Amygdala (tissue), 56 donors: ENCODE measurements around the gene ASPG.
A peak's percentile ranks its signal among the peaks of the same experiment; 100 is the strongest.

Experiments used
- DNase-seq, 56 donors: peaks; one replicate each; lab custom pipeline; 2025; lab: John Stamatoyannopoulos, UW

Gene ASPG

DNA sequence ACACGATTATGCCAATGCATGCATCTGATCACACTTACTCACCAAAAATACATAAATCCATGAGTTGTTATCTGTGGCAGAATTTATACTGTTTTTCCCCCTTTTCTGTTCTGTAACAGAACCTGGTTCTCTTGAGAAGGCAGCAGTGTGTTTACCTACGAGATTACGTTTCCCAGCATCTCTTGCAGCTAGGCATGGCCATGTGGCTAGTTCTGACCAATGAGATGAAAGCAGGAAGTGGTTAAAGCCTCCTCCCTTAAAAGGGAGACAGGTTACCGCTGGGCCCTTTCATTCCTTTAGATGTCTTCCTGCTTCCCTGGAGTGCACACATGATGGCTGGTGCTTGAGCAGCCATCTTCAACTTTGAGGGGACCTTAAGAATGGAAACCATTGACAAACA lies 11.7 kb upstream of the ASPG start:
- DNase-seq, result no peak

- DNase-seq, result no peak
Observed at GRCh38 chr14:104075530-104076151, 9.9 kb upstream of the ASPG start.

DNA sequence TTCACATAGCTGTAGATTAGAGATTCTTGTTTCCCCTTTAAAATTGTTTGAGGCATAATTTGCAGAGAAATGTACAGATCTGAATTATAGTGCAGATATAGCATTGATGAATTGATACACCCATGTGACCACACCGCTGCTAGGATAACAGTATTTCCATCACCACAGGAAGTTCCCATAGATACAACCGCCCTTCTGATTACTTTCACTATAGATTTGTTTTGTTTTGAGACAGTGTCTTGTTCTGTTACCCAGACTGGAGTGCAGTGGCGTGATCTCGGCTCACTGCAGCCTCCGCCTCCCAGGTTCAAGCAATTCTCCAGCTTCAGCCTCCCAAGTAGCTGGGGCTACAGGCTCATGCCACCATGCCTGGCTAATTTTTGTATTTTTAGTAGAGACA lies 8.8 kb upstream of the ASPG start:
- DNase-seq, result no peak

DNA sequence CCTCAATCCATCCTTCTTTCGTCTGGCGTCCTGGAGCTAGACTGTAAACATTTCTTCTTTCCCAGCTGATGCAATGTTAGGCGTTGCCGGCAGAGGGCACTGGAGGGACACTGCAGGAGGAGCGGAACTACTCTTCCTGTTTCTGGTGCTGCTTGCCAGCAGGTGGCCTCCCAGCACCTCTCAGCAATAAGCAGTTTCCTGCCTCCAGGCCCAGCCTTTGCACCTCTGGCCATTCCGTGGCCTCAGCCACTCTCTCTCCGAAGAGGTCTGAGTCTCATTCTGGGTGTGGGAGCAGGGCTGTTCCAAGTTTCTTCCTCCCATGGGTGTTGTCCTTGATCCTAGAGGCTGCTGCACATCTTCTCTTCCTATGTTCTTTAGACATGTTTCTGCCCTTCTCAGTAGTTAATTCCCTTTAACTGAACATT lies 7.5 kb upstream of the ASPG start:
- peak in 53 of 56 donors; percentile 20 to 87 (median 68) for DNase-seq

GRCh38 chr14:104080376-104081260 lies 4.9 kb upstream of the ASPG start:
- no peak for DNase-seq

- no peak for DNase-seq
Observed at GRCh38 chr14:104081261-104081835, 4.2 kb upstream of the ASPG start.

- no peak for DNase-seq
Observed at GRCh38 chr14:104081951-104082464, 3.5 kb upstream of the ASPG start.

DNA sequence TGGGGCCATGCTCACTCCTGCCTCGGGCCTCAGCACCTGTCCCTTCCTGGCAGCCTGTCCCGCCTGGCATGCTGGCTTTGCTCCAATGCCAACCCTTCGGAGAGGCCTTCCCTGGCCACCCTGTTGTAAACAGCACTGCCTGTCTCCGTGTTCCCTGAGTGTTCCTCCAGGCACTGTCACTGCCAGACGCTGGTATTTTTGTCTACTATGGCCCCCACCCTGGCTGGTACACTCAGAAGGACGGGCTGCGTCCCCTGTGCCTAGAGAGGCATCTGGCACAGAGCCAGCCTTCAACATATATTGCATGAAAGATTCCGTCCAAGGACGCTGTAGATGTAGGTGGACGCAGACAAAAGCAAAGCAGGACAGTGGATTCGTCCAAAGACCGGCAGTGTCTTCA lies 2.7 kb upstream of the ASPG start:
- DNase-seq, result no peak

- DNase-seq, result no peak
Observed at GRCh38 chr14:104084251-104085002, 1.1 kb upstream of the ASPG start.

DNA sequence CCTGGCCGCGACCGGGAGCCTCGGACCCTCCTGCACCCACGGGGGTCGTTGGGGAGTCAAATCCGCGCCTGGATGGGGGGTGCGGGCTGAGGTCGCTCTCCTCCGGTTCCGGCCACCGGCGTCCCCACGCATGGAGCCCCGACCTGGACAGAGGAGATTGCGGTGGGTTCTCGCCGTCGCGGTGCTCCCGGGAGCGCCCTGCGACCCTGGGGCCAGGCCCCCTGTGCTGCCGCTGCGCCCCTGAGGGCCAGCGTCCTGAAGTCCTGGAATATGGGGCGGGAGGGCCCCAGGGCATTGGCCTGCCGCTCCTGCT lies 345 bp downstream of the ASPG start:
- DNase-seq, result no peak

GRCh38 chr14:104086210-104086660 lies 735 bp downstream of the ASPG start:
- no peak for DNase-seq

DNA sequence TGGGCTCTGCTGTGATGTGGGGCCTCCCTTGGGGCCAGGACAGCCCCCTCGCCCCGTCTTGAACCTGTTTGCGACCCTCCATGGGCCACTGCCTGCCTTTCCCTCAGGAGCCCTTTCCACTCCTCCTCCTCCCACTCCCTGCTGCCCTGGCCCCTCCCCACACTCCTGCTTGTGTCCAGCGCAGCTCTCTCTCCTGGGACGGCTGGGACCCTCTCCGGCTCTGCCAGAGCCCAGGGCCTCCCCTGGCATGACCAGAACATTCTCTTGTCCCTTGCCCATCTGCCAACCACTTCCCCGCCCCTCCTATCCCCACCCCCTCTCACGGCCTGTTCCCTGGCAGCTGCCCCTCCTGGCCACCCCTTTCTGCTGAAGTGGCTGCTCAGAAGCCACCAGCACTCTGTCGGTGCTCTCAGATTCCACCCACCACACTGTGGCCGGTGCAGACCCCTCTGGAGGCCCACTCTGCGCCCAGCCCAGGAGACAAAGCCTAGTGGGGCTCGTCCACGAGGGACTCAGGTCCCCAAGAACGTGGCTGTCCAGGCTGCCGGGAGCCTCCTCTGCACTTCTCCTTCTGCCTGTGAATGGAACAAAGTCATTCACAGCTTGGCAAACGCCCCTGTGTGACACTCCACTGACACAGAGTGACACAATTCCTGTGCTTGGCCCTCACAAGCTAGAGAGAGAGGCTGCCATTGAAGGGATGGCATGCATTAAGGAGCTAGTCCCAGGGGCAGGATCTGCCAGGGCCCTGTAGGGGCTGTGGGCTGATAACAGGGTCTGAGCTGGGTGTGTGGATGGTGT lies 1.4 kb downstream of the ASPG start:
- no peak for DNase-seq

- no peak for DNase-seq
Observed at GRCh38 chr14:104087505-104087904, 2.0 kb downstream of the ASPG start.

DNA sequence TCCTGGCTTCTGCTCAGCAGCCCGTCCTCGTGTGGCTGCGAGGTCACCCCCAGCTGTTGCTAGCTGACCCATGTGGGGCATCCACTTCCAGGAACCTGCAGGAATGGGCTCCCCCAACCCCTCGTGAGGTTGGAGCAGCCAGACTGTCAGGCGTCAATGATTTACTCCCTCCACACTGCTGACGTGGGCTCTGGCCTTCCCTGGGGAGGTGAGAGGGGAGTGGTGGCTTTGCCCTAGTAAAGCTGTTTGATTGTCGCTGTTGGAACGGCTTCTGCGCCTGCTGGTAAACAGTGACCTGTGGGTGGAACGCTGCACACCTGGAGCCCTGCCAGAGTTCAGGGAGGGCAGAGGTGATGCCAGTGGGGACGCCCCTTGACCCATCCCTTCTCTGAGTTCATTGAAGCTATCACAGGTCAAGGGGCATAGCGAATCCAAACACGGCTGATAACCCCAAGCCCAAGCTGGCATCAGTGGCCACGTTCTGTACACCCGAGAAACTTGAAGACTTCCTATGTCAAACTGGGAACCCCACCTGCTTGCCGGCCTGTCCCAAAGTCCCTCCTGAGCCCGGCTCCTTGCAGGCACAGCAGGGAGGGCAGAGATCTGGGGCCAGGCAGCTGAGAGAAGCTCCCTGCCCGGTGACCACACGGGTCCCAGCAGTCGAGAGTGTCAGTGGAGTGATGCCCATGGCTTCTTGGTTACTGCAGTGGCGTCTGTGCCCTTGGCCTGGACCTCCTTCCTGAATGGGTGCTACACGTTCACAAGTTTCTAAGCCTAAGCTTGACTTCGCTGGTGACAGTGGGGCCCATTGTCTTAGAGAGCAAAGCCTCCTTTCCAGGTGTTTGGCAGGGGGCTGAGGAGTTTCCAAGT lies 2.7 kb downstream of the ASPG start:
- no peak for DNase-seq

DNA sequence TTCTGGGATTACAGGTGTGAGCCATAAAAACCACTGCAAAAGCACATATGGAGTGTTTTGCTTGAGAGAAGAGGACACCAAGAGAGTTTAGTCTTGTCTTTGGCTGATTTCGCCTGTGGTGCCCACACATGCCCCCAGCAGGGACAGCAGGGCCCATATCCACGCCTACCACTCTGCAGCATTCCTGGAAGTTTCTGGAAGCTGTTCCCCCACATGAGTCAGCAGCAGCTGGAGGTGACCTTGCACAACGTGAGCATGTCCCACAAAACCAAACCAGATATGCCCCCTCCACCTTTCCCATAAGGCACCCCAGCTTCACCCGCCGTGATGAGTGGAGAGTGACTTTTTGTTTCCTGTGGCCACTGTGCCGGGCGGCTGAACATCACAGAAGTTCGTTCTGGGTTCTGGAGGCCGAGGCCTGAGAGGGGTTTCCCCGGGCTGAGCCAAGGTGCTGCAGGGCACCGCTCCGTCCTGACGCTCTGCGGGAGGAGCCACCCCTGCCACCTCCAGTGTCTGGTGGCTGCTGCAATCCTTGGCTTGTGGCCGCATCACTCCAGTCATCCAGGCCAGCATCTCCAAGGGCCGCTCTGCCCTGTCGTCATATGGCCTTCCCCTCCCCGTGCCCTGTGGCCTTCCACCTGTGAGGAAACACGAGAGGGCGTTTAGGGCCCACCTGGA lies 4.7 kb downstream of the ASPG start:
- DNase-seq, result no peak

DNA sequence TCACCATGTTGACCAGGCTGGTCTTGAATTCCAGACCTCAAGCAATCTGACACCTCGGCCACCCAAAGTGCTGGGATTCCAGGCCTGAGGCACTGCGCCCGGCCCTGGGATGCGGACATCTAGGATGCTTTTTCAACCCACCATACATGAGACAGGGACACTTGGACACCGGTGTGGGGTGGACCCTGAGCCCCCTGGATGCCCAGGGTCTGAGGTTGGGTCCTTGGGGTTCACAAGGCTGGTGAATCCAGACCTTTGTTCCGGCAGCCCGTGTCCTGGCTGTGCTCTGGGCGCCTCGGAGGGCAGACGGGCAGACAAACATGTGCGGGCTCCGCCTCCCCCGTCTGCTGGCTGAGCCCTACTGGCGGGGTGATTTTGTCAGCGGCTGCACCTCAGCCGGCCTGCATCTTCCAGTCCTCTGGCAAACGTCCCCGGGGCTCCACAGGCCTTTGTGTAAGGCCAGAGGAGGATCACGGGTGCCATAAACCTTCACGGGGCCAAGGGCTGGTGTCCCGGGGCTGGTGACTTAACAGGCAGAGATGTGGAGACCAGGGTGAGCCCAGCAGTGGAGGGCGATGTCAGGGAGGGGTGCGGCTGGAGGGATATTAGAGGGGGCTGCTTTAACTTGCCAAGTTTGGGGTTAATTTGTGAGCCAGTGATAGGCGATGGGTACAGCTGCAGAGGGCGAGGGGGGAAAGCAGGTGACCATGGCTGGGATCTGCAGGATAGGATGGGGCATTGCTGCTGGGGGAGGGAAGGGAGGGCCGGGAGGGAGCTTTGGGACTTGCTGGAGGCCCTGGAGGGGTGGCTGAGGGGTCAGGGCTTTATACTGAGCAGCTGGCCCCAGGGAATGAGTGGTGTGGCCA lies 5.8 kb downstream of the ASPG start:
- no peak for DNase-seq
